ENCODE data around the gene ZNF418. TPM values are rescaled to one million over a fixed set of nuclear protein-coding genes. Genes with fewer than 3 reads are reported as not detected.

ZNF418 gene
- total and polyA plus RNA-seq, 2 of the 8 experiments (the other 6 are each of a cell fraction or from before 2014, with no cell fraction given): 10.5 to 18.8 TPM

DNA sequence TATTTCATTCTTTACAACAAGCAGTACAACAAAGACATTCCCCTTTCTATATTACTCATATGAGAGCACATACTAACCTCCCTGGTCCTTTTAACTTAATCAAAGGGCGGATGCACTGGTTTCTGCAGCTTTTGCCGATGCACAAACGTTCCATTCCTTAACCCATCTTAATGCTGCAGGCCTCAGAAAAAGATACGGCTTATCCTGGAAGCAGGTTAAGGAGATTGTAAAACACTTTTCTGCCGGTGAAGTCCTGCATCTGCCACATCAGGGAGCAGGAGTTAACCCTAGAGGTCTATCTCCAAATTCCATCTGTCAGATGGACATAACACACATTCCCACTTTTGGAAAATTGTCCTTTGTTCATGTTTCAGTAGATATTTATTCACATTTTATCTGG is 34.9 kb downstream of the ZNF418 start (continued):
- TF ChIP-seq, protein P1, sequence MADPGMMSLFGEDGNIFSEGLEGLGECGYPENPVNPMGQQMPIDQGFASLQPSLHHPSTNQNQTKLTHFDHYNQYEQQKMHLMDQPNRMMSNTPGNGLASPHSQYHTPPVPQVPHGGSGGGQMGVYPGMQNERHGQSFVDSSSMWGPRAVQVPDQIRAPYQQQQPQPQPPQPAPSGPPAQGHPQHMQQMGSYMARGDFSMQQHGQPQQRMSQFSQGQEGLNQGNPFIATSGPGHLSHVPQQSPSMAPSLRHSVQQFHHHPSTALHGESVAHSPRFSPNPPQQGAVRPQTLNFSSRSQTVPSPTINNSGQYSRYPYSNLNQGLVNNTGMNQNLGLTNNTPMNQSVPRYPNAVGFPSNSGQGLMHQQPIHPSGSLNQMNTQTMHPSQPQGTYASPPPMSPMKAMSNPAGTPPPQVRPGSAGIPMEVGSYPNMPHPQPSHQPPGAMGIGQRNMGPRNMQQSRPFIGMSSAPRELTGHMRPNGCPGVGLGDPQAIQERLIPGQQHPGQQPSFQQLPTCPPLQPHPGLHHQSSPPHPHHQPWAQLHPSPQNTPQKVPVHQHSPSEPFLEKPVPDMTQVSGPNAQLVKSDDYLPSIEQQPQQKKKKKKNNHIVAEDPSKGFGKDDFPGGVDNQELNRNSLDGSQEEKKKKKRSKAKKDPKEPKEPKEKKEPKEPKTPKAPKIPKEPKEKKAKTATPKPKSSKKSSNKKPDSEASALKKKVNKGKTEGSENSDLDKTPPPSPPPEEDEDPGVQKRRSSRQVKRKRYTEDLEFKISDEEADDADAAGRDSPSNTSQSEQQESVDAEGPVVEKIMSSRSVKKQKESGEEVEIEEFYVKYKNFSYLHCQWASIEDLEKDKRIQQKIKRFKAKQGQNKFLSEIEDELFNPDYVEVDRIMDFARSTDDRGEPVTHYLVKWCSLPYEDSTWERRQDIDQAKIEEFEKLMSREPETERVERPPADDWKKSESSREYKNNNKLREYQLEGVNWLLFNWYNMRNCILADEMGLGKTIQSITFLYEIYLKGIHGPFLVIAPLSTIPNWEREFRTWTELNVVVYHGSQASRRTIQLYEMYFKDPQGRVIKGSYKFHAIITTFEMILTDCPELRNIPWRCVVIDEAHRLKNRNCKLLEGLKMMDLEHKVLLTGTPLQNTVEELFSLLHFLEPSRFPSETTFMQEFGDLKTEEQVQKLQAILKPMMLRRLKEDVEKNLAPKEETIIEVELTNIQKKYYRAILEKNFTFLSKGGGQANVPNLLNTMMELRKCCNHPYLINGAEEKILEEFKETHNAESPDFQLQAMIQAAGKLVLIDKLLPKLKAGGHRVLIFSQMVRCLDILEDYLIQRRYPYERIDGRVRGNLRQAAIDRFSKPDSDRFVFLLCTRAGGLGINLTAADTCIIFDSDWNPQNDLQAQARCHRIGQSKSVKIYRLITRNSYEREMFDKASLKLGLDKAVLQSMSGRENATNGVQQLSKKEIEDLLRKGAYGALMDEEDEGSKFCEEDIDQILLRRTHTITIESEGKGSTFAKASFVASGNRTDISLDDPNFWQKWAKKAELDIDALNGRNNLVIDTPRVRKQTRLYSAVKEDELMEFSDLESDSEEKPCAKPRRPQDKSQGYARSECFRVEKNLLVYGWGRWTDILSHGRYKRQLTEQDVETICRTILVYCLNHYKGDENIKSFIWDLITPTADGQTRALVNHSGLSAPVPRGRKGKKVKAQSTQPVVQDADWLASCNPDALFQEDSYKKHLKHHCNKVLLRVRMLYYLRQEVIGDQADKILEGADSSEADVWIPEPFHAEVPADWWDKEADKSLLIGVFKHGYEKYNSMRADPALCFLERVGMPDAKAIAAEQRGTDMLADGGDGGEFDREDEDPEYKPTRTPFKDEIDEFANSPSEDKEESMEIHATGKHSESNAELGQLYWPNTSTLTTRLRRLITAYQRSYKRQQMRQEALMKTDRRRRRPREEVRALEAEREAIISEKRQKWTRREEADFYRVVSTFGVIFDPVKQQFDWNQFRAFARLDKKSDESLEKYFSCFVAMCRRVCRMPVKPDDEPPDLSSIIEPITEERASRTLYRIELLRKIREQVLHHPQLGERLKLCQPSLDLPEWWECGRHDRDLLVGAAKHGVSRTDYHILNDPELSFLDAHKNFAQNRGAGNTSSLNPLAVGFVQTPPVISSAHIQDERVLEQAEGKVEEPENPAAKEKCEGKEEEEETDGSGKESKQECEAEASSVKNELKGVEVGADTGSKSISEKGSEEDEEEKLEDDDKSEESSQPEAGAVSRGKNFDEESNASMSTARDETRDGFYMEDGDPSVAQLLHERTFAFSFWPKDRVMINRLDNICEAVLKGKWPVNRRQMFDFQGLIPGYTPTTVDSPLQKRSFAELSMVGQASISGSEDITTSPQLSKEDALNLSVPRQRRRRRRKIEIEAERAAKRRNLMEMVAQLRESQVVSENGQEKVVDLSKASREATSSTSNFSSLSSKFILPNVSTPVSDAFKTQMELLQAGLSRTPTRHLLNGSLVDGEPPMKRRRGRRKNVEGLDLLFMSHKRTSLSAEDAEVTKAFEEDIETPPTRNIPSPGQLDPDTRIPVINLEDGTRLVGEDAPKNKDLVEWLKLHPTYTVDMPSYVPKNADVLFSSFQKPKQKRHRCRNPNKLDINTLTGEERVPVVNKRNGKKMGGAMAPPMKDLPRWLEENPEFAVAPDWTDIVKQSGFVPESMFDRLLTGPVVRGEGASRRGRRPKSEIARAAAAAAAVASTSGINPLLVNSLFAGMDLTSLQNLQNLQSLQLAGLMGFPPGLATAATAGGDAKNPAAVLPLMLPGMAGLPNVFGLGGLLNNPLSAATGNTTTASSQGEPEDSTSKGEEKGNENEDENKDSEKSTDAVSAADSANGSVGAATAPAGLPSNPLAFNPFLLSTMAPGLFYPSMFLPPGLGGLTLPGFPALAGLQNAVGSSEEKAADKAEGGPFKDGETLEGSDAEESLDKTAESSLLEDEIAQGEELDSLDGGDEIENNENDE (IDR thresholded peaks at IDR 0.05; ENCODE audit: insufficient replicate concordance, low read length): no peak
